Prostate gland (tissue), 2 donors: ENCODE measurements around the gene ARHGEF4.

ENCODE experiments used
- CTCF ChIP-seq, 4 experiments: fragments of 200-600 bp in 2 of 4; fragments of 450-650 bp in 2 of 4; sonication (generic) in 2 of 4; IDR thresholded peaks; 1 replicate in 3 of 4; 2 replicates in 1 of 4; pipeline ENCODE4 v1.5.1; 2016 to 2019; ENCODE audit warnings: antibody characterized with exemption in 4 of 4, mild to moderate bottlenecking in 2 of 4, moderate library complexity in 2 of 4
- POLR2A ChIP-seq: fragments of 450-650 bp; IDR thresholded peaks from one replicate; pipeline ENCODE4 v1.6.1; 2016; ENCODE audit warnings: antibody characterized with exemption, mild to moderate bottlenecking

- TF ChIP-seq POLR2A (no peak), CTCF (IDR thresholded peaks at IDR 0.05) (no peak)
These were observed 40.4 kb upstream of the ARHGEF4 start for GRCh38 chr2:130796290-130796689.
